ENCODE results near the gene VEPH1. TPM values are rescaled to one million over a fixed set of nuclear protein-coding genes. Genes with fewer than 3 reads are reported as not detected.
A peak's percentile ranks its signal among the peaks of the same experiment; 100 is the strongest.

VEPH1 gene
- total RNA-seq, 1 experiment from 2014 or later, result 0.51 TPM

GRCh38 chr3:157274644-157275137 lies 228.5 kb downstream of the VEPH1 start:
- BruUV-seq (replicated peaks), result no TSS peak
- CTCF ChIA-PET, result no interaction called here
- POLR2A ChIA-PET, result no interaction called here

GRCh38 chr3:157271283-157271882 lies 231.8 kb downstream of the VEPH1 start:
- H3K27ac ChIP-seq (ENCODE audit: low read length), result no peak overlapping the region
- no peaks in the 10 kb centered on the region for H3K4me1 ChIP-seq (ENCODE audit: control insufficient read depth, insufficient read depth, low read length)
- H3K4me3 ChIP-seq (ENCODE audit: low read depth in 2 of 2, low read length in 2 of 2), result no peak overlapping the region
- ChIA-PET POLR2A (no interaction called here), CTCF (no interaction called here)
- BruUV-seq (replicated peaks), result no TSS peak
- intact Hi-C loops (cut with micrococcal nuclease; ENCODE audit: unreplicated experiment), result no loop called here
- in situ Hi-C loops (cut with HindIII; ENCODE audit: low pct_unique_long_range_greater_than_20kb, low sequenced_read_pairs), result no loop called here
- H3K36me3 ChIP-seq (ENCODE audit: control insufficient read depth, insufficient read depth, low read length), result no peaks in the 10 kb centered on the region
- H3K9me3 ChIP-seq (ENCODE audit: control insufficient read depth, insufficient read depth, low read depth, low read length), result no peaks in the 10 kb centered on the region
- H3K27me3 ChIP-seq (ENCODE audit: control insufficient read depth, insufficient read depth, low read length), result no peaks in the 10 kb centered on the region
- TF ChIP-seq POLR2AphosphoS5 (IDR thresholded peaks at IDR 0.05; ENCODE audit: low read depth, low read length), result no peak
- no peak for TF ChIP-seq SIN3A (IDR thresholded peaks at IDR 0.05; ENCODE audit: borderline replicate concordance, insufficient read depth, low read depth, low read length)
- DNase-seq (ENCODE audit: low read depth, low spot score) (no peak), ATAC-seq (peak; percentile 65)

More at GRCh38 chr3:157274644-157275137, 228.5 kb downstream of the VEPH1 start:
- no peaks in the 10 kb centered on the region for H3K36me3 ChIP-seq (ENCODE audit: control insufficient read depth, insufficient read depth, low read length)
- TF ChIP-seq CTCF (IDR thresholded peaks at IDR 0.05) (no peak), POLR2AphosphoS5 (IDR thresholded peaks at IDR 0.05; ENCODE audit: low read depth, low read length) (0 out of 2 replicates have a peak, but pooled peaks have one; percentile 32), REST (IDR thresholded peaks at IDR 0.05; ENCODE audit: insufficient read depth in 1 of 2, low read depth in 2 of 2, low read length in 1 of 2) (no peak), TCF7L2 (IDR thresholded peaks at IDR 0.05; ENCODE audit: low read depth, low read length) (peak; percentile 74), SIN3A (IDR thresholded peaks at IDR 0.05; ENCODE audit: borderline replicate concordance, insufficient read depth, low read depth, low read length) (no peak)
- peak; percentile 50; the same call in 1 of the 2 replicates for ATAC-seq
- H3K4me3 ChIP-seq (ENCODE audit: low read depth in 2 of 2, low read length in 2 of 2), result no peak overlapping the region
- no peak overlapping the region for H3K27ac ChIP-seq (ENCODE audit: low read length)
- no peaks in the 10 kb centered on the region for H3K27me3 ChIP-seq (ENCODE audit: control insufficient read depth, insufficient read depth, low read length)
- no peaks in the 10 kb centered on the region for H3K9me3 ChIP-seq (ENCODE audit: control insufficient read depth, insufficient read depth, low read depth, low read length)
- no peaks in the 10 kb centered on the region for H3K4me1 ChIP-seq (ENCODE audit: control insufficient read depth, insufficient read depth, low read length)
- intact Hi-C loops (cut with micrococcal nuclease; ENCODE audit: unreplicated experiment) (no loop called here), in situ Hi-C loops (cut with HindIII; ENCODE audit: low pct_unique_long_range_greater_than_20kb, low sequenced_read_pairs) (no loop called here)
- no peak for DNase-seq (ENCODE audit: low read depth, low spot score)

GRCh38 chr3:157268026-157268425 lies 235.2 kb downstream of the VEPH1 start:
- in situ Hi-C loops (cut with HindIII; ENCODE audit: low pct_unique_long_range_greater_than_20kb, low sequenced_read_pairs) (no loop called here), intact Hi-C loops (cut with micrococcal nuclease; ENCODE audit: unreplicated experiment) (no loop called here)
- CTCF ChIA-PET, result no interaction called here
- H3K9me3 ChIP-seq (ENCODE audit: control insufficient read depth, insufficient read depth, low read depth, low read length), result no peaks in the 10 kb centered on the region
- H3K27me3 ChIP-seq (ENCODE audit: control insufficient read depth, insufficient read depth, low read length), result no peaks in the 10 kb centered on the region
- H3K4me3 ChIP-seq (ENCODE audit: low read depth in 2 of 2, low read length in 2 of 2), result no peak overlapping the region
- DNase-seq (ENCODE audit: low read depth, low spot score) (no peak), ATAC-seq (no peak)
- no peaks in the 10 kb centered on the region for H3K36me3 ChIP-seq (ENCODE audit: control insufficient read depth, insufficient read depth, low read length)
- H3K4me1 ChIP-seq (ENCODE audit: control insufficient read depth, insufficient read depth, low read length), result no peaks in the 10 kb centered on the region
- TF ChIP-seq REST (IDR thresholded peaks at IDR 0.05; ENCODE audit: insufficient read depth in 1 of 2, low read depth in 2 of 2, low read length in 1 of 2) (no peak), SIN3A (IDR thresholded peaks at IDR 0.05; ENCODE audit: borderline replicate concordance, insufficient read depth, low read depth, low read length) (no peak), CTCF (IDR thresholded peaks at IDR 0.05) (no peak), TCF7L2 (IDR thresholded peaks at IDR 0.05; ENCODE audit: low read depth, low read length) (no peak), POLR2AphosphoS5 (IDR thresholded peaks at IDR 0.05; ENCODE audit: low read depth, low read length) (no peak)
- POLR2A ChIA-PET, result no interaction called here
- BruUV-seq (replicated peaks), result no TSS peak
- no peak overlapping the region for H3K27ac ChIP-seq (ENCODE audit: low read length)
